Measurements from ENCODE around the gene AGAP1.

AGAP1 gene

GRCh38 chr2:235955664-235956063, 461.8 kb downstream of the AGAP1 start:
- DNase-seq: no peak

- no peak for DNase-seq
These were observed 462.6 kb downstream of the AGAP1 start for GRCh38 chr2:235956281-235956970.

- DNase-seq: no peak
These were observed 463.4 kb downstream of the AGAP1 start for GRCh38 chr2:235957251-235957650.

GRCh38 chr2:235958221-235958930, 464.5 kb downstream of the AGAP1 start:
- DNase-seq: no peak

- no peak for DNase-seq
These were observed 465.1 kb downstream of the AGAP1 start for GRCh38 chr2:235958931-235959410.

GRCh38 chr2:235960011-235960715, 466.3 kb downstream of the AGAP1 start:
- DNase-seq: no peak

- no peak for DNase-seq
These were observed 467.1 kb downstream of the AGAP1 start for GRCh38 chr2:235960716-235961640.

GRCh38 chr2:235961711-235962110, 467.9 kb downstream of the AGAP1 start:
- DNase-seq: no peak

- DNase-seq: no peak
These were observed 470.2 kb downstream of the AGAP1 start for GRCh38 chr2:235963853-235964577.

GRCh38 chr2:235964787-235965390, 471.0 kb downstream of the AGAP1 start:
- no peak for DNase-seq

GRCh38 chr2:235966396-235966795, 472.6 kb downstream of the AGAP1 start:
- DNase-seq: no peak

GRCh38 chr2:235966932-235967757, 473.3 kb downstream of the AGAP1 start:
- no peak for DNase-seq

GRCh38 chr2:235968155-235968554, 474.3 kb downstream of the AGAP1 start:
- no peak for DNase-seq

- no peak for DNase-seq
These were observed 474.9 kb downstream of the AGAP1 start for GRCh38 chr2:235968616-235969324.

- no peak for DNase-seq
These were observed 476.6 kb downstream of the AGAP1 start for GRCh38 chr2:235970204-235971040.

GRCh38 chr2:235976516-235976915, 482.7 kb downstream of the AGAP1 start:
- DNase-seq: no peak

- no peak for DNase-seq
These were observed 483.1 kb downstream of the AGAP1 start for GRCh38 chr2:235976956-235977355.

GRCh38 chr2:235977445-235977844, 483.6 kb downstream of the AGAP1 start:
- no peak for DNase-seq

GRCh38 chr2:235978022-235978421, 484.2 kb downstream of the AGAP1 start:
- DNase-seq: no peak
